Measurements from ENCODE around the gene SHROOM4.

- no peak for TF ChIP-seq CTCF (IDR thresholded peaks at IDR 0.05)
- no peak for TF ChIP-seq POLR2A (IDR thresholded peaks at IDR 0.05)
Measured at GRCh38 chrX:50707405-50707804, 106.6 kb downstream of the SHROOM4 start.

Data from right lobe of liver (tissue), 4 donors.